PC-9 (cell line): ENCODE data around the gene TBCD.

Source experiments
- EZH2 ChIP-seq: fragments of 200-600 bp; sonication (generic); IDR thresholded peaks from 2 replicates; pipeline ENCODE4 v1.8.0; 2017; ENCODE audit warnings: antibody characterized with exemption, low read depth
- TF ChIP-seq, protein P1 (sequence below): fragments of 200-600 bp; sonication (generic); conservative IDR thresholded peaks from 2 replicates; pipeline ENCODE4 v1.6.1; 2017; ENCODE audit warnings: mixed run types, antibody characterized with exemption, mild to moderate bottlenecking, moderate library complexity

DNA sequence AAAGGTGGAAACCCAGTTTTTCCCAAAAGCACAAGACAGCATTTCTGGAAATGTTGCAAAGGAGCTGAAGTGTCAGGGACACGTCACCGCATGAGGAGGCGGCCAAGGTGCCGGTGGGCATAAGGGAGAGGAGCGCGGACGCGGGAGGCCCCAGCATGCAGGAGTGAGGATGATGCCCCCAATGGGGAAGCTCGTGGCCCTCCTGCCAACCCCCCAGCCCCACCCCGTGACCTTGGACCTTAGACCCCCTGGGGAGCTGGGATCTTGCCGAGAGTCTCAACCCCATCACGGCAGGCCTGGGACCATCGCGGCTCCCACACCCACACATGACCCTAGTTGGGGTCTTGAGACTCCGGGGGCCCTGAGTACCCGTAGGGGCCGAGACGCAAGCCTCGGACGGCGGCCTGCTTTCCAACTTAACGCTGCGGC, 208.1 kb downstream of the TBCD start:
- no peak for TF ChIP-seq EZH2
- TF ChIP-seq, protein P1, sequence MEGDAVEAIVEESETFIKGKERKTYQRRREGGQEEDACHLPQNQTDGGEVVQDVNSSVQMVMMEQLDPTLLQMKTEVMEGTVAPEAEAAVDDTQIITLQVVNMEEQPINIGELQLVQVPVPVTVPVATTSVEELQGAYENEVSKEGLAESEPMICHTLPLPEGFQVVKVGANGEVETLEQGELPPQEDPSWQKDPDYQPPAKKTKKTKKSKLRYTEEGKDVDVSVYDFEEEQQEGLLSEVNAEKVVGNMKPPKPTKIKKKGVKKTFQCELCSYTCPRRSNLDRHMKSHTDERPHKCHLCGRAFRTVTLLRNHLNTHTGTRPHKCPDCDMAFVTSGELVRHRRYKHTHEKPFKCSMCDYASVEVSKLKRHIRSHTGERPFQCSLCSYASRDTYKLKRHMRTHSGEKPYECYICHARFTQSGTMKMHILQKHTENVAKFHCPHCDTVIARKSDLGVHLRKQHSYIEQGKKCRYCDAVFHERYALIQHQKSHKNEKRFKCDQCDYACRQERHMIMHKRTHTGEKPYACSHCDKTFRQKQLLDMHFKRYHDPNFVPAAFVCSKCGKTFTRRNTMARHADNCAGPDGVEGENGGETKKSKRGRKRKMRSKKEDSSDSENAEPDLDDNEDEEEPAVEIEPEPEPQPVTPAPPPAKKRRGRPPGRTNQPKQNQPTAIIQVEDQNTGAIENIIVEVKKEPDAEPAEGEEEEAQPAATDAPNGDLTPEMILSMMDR: no peak
